Adrenal gland (tissue), 5 donors: ENCODE measurements around the gene GTSE1.

Source experiments
- CTCF ChIP-seq, 6 experiments: fragments of 450-650 bp in 4 of 6; fragments of 200-600 bp in 2 of 6; sonication (generic) in 1 of 6; IDR thresholded peaks; 1 replicate in 5 of 6; 2 replicates in 1 of 6; pipeline versions ENCODE4 v1.5.1 to v1.8.0; 2016 to 2021; ENCODE audit warnings: antibody characterized with exemption in 6 of 6, mild to moderate bottlenecking in 2 of 6, moderate library complexity in 1 of 6
- POLR2A ChIP-seq, 2 donors: fragments of 450-650 bp; IDR thresholded peaks; one replicate each; pipeline ENCODE4 v1.6.1; 2017; ENCODE audit warnings: antibody characterized with exemption in 2 of 2, mild to moderate bottlenecking in 2 of 2, moderate library complexity in 1 of 2
- donor health status: DM: no; HTN: no; CAD: no.

- TF ChIP-seq CTCF (IDR thresholded peaks at IDR 0.05): no peak
- TF ChIP-seq POLR2A (IDR thresholded peaks at IDR 0.05): no peak
Observed at GRCh38 chr22:46371623-46372226, 75.1 kb downstream of the GTSE1 start.
